HL-60 (cell line): ENCODE measurements around the gene STXBP2.

ENCODE experiments used
- POLR2AphosphoS5 ChIP-seq: IDR thresholded peaks from 2 replicates; pipeline ENCODE4 v1.6.1; 2012; ENCODE audit warnings: low read depth
- REST ChIP-seq: IDR thresholded peaks from 2 replicates; pipeline ENCODE4 v1.6.1; 2012; ENCODE audit warnings: low read depth; ENCODE audit not compliant: insufficient replicate concordance

- TF ChIP-seq REST (no peak), POLR2AphosphoS5 (no peak)
Observed at GRCh38 chr19:7642295-7643030, 5.6 kb downstream of the STXBP2 start.
